Raji (cell line): Measurements from ENCODE around the gene MAML2.

Experiments
- POLR2A ChIP-seq: IDR thresholded peaks from 2 replicates; pipeline ENCODE4 v1.6.1; 2011; ENCODE audit warnings: low read depth, low read length, control low read depth; ENCODE audit not compliant: insufficient read depth

Gene MAML2

GRCh38 chr11:96356848-96357247 lies 13.9 kb upstream of the MAML2 start:
- TF ChIP-seq POLR2A: no peak

GRCh38 chr11:96342014-96342960 lies 708 bp downstream of the MAML2 start:
- TF ChIP-seq POLR2A: no peak

GRCh38 chr11:96341211-96342013 lies 1.6 kb downstream of the MAML2 start:
- 0 out of 2 replicates have a peak, but pooled peaks have one; percentile 27 for TF ChIP-seq POLR2A

GRCh38 chr11:96340555-96340885 lies 2.5 kb downstream of the MAML2 start:
- TF ChIP-seq POLR2A: no peak

- TF ChIP-seq POLR2A: no peak
Measured at GRCh38 chr11:96339706-96340554, 3.1 kb downstream of the MAML2 start.

- TF ChIP-seq POLR2A: 0 out of 2 replicates have a peak, but pooled peaks have one; percentile 36
Measured at GRCh38 chr11:96338910-96339705, 3.9 kb downstream of the MAML2 start.

- no peak for TF ChIP-seq POLR2A
Measured at GRCh38 chr11:96337541-96338431, 5.2 kb downstream of the MAML2 start.

GRCh38 chr11:96335388-96335787 lies 7.6 kb downstream of the MAML2 start:
- no peak for TF ChIP-seq POLR2A

- TF ChIP-seq POLR2A: no peak
Measured at GRCh38 chr11:96334219-96334618, 8.8 kb downstream of the MAML2 start.

- TF ChIP-seq POLR2A: no peak
Measured at GRCh38 chr11:96333191-96333719, 9.7 kb downstream of the MAML2 start.

- TF ChIP-seq POLR2A: no peak
Measured at GRCh38 chr11:96332126-96332771, 10.7 kb downstream of the MAML2 start.

- no peak for TF ChIP-seq POLR2A
Measured at GRCh38 chr11:96331699-96332116, 11.3 kb downstream of the MAML2 start.

- TF ChIP-seq POLR2A: no peak
Measured at GRCh38 chr11:96330511-96330859, 12.5 kb downstream of the MAML2 start.
